GM21619 (cell line): ENCODE results near the gene TACC2.
"Not testable (repeated sequence)": the region's sequence is repeated elsewhere in the genome, so short reads cannot be mapped to it uniquely, and the experiment has no call there.

ENCODE experiments used
- ATAC-seq: cut with Tn5 transposase; IDR thresholded peaks from one replicate; pipeline ENCODE4 v1.9.1; 2021; ENCODE audit not compliant: unreplicated experiment

TACC2 gene

GRCh38 chr10:122057841-122058413 is 69.0 kb downstream of the TACC2 start:
- ATAC-seq: no peak

GRCh38 chr10:122060250-122060649 is 71.3 kb downstream of the TACC2 start:
- no peak for ATAC-seq

GRCh38 chr10:122062831-122063674 is 74.1 kb downstream of the TACC2 start:
- ATAC-seq: no peak

GRCh38 chr10:122066337-122066939 is 77.5 kb downstream of the TACC2 start:
- ATAC-seq: not testable (repeated sequence)

- no peak for ATAC-seq
Measured at GRCh38 chr10:122068844-122069243, 79.9 kb downstream of the TACC2 start.

- no peak for ATAC-seq
Measured at GRCh38 chr10:122072491-122072890, 83.5 kb downstream of the TACC2 start.

GRCh38 chr10:122073508-122073907 is 84.5 kb downstream of the TACC2 start:
- no peak for ATAC-seq

GRCh38 chr10:122075171-122075570 is 86.2 kb downstream of the TACC2 start:
- no peak for ATAC-seq

- ATAC-seq: not testable (repeated sequence)
Measured at GRCh38 chr10:122075876-122076275, 86.9 kb downstream of the TACC2 start.

- ATAC-seq: no peak
Measured at GRCh38 chr10:122077311-122077875, 88.4 kb downstream of the TACC2 start.

- ATAC-seq: no peak
Measured at GRCh38 chr10:122078326-122078725, 89.4 kb downstream of the TACC2 start.

GRCh38 chr10:122078965-122079795 is 90.2 kb downstream of the TACC2 start:
- ATAC-seq: no peak

GRCh38 chr10:122082616-122083477 is 93.9 kb downstream of the TACC2 start:
- no peak for ATAC-seq

GRCh38 chr10:122083478-122084025 is 94.6 kb downstream of the TACC2 start:
- ATAC-seq: no peak

- ATAC-seq: no peak
Measured at GRCh38 chr10:122084286-122085041, 95.5 kb downstream of the TACC2 start.

GRCh38 chr10:122085423-122085911 is 96.5 kb downstream of the TACC2 start:
- no peak for ATAC-seq

GRCh38 chr10:122086416-122087240 is 97.7 kb downstream of the TACC2 start:
- no peak for ATAC-seq

GRCh38 chr10:122087436-122087835 is 98.5 kb downstream of the TACC2 start:
- no peak for ATAC-seq
